Suprapubic skin (tissue), 4 donors: ENCODE data around the gene ARHGAP44.

Experiments
- CTCF ChIP-seq, 2 donors: fragments of 200-600 bp in 1 of 2; fragments of 450-650 bp in 1 of 2; sonication (generic) in 1 of 2; IDR thresholded peaks; one replicate each; pipeline ENCODE4 v1.5.1; 2016 to 2019; ENCODE audit warnings: antibody characterized with exemption in 2 of 2, mild to moderate bottlenecking in 1 of 2, moderate library complexity in 1 of 2
- EP300 ChIP-seq: sonication (generic); formaldehyde crosslinking; IDR thresholded peaks from one replicate; pipeline ENCODE4 v1.6.1; 2017; ENCODE audit warnings: antibody characterized with exemption
- POLR2A ChIP-seq, 2 donors: fragments of 450-650 bp; IDR thresholded peaks; one replicate each; pipeline ENCODE4 v1.6.1; 2017; ENCODE audit warnings: antibody characterized with exemption in 2 of 2, mild to moderate bottlenecking in 2 of 2, moderate library complexity in 2 of 2
- POLR2AphosphoS5 ChIP-seq, 3 donors: sonication (generic); formaldehyde crosslinking; IDR thresholded peaks; one replicate each; pipeline ENCODE4 v1.6.1; 2017; ENCODE audit warnings: antibody characterized with exemption in 3 of 3

- TF ChIP-seq CTCF (IDR thresholded peaks at IDR 0.05) (no peak), EP300 (no peak), POLR2A (IDR thresholded peaks at IDR 0.05) (no peak), POLR2AphosphoS5 (IDR thresholded peaks at IDR 0.05) (no peak)
These were observed 206.6 kb downstream of the ARHGAP44 start for GRCh38 chr17:12995896-12996295.
